ENCODE measurements around the gene SFXN3. TPM values are rescaled to one million over a fixed set of nuclear protein-coding genes. Genes with fewer than 3 reads are reported as not detected.
"Not testable (repeated sequence)": the region's sequence is repeated elsewhere in the genome, so short reads cannot be mapped to it uniquely, and the experiment has no call there.

SFXN3 gene
- polyA plus RNA-seq, 1 donor, result 20.3 TPM

DNA sequence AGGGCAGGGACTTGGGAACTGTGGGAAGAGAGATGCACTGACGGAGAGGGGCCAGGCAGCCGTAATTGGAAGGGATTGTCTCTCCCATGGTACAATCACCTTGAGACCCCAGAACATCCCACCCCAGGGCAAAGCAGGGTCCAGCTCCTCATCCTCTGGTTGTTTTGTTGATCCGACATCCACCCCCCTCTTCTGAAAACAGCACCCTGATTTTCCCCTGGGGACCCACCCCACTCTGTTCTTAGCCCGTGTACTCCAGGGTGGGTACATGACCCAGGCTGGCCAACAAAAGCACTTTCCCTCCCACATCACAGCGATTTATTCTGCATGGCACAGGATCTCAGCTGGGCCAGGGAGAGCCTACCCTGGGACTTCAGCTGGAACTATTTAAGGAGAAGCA, 14.2 kb upstream of the SFXN3 start:
- DNase-seq, result no peak

DNA sequence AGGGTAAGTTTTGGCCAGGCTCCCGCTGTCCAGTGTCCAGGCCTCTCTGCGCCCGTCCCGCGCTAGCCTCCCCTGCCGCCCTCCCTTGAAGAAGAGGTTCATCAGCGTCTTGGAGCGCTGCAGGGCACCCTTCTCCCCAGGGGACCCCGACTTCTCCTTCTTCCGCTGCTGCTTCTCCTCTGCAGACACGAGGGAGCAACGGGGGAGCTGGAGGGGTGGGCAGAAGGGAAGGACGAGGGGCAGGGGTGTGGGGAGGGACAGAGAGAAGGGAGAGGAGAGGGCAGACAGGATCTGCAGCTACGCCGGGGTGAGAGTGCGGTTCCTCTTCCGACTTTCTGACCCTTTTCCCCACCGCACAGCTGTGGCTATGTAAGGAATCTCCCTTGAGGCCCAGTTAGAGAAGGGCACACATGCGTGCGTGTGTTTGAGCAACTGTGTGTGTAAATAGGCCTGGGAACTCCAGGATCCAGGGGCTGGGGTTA, 12.9 kb upstream of the SFXN3 start:
- DNase-seq, result no peak

DNA sequence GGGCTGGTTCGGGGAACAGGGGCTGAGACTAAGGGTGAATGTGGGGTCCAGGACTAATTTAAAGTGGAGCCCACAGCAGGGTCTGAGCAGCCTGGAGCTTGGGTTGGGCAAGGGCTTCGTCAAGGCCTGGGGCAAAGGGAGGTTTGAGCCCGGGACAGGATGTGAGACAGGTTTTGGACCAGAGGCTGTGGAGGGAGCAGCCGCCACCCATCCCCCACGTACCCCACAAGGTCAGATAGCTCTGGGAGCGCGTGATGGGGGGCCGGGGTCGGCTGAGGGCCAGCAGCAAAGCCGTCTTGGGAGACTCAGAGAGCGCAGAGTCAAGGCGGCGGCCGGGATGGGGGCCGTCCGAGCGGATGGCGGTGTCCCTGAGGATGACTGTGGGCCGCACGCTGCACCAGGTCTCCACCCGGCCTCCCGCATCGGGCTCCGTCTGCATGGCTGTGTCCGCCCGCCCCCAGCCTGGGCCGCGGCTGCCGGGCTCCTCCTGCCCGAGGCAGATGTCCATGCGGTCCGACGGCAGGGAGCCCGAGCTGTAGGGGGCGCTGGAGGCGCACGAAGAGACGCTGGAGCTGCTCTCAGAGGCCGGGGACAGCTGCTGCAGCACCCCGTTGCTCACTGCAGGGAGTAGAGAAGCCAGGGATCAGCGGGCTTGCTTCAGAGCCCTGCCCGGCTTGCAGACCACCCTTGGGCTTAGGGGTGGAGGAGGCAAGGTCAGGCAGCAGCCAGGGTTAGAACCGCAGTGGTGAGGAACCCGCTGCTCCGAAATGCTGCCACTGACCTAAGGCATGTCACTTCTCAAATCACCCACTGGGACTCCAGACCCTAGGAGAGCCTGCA, 12.2 kb upstream of the SFXN3 start:
- DNase-seq, result peak; percentile 71

DNA sequence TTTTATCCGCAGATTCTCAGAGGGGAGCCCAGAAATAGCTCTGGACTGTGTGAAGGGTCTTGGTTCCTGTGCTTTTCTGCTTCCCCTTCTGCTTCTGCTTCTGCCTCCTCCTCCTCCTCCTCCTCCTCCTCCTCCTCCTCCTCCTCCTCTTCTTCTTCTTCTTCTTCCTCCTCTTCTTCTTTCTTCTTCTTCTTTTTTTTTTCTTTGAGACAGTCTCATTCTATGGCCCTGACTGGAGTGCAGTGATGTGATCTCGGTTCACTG, 11.7 kb upstream of the SFXN3 start:
- no peak for DNase-seq

DNA sequence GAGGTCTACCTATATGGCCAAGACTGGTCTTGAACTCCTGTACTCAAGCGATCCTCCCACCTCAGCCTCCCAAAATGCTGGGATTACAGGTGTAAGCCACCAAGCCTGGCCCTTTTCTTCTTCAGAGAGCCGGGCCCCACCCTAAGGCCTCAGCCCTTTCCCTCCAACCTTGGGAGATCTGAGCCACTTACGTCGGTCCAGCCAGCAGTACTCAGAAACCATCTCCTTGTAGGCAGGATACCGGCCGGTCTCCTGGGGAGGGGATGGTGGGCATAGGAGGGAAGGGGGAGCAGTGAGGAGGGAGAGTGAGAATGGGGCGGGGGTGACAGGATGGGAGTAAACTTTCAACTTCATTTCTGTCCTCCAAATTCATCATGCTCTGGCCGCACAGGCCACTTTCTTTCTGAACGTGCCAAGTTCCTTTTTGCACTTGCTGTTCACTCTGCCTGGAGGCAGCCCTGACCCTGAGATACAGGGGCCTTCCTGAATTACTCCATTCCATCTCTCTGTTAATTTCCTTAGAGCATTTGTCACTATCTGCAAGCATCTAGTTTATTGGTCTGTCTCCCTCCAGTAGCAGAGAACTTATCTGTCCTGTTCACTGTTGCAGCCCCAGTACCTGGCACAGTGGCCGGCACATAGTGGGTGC, 10.5 kb upstream of the SFXN3 start:
- DNase-seq, result no peak

DNA sequence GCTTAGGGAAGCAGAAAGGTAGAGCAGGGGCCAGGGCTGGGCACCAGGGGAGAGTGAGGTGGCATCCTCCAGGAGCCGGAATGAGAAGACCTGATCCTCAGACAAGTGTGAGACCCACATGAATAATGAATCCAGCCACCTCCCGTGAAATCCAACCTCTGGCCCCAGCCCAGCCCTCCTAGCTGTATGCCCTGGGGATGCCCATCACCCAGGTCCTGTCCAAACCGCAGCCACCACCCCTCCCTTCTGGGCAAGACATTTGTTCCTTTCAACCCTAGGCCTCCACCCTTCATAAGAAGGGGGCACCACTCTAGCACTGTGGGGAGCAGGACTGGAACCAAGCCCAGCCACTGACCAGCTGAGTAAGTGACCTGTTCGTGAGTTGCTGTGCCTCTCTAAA, 9.8 kb upstream of the SFXN3 start:
- DNase-seq, result no peak

DNA sequence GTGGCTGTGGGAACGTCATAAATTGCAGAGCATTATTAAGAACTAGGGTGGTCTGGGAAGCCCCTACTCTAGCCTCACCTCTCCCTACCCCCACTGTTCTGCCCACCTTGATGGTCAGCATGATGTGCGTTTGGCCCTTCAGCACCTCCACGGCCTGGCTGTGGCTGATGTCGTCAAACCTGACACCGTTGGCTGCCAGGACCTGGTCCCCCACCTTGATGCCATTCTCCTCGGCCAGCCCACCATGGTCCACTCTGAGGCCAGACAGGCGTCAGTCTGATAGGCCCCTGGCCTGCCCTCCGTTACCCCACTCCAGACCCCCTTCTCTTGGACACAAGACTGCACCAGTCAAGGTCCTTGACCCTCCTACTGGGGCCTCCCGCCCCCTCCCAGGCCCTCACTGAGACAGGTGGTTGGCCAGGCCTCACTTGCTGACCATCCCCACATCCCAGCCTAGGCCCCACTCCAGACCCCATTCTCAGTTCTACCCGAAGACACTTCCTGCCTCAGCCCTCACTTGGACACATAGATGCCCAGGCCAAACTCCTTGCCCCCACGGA, 9.3 kb upstream of the SFXN3 start:
- DNase-seq, result no peak

DNA sequence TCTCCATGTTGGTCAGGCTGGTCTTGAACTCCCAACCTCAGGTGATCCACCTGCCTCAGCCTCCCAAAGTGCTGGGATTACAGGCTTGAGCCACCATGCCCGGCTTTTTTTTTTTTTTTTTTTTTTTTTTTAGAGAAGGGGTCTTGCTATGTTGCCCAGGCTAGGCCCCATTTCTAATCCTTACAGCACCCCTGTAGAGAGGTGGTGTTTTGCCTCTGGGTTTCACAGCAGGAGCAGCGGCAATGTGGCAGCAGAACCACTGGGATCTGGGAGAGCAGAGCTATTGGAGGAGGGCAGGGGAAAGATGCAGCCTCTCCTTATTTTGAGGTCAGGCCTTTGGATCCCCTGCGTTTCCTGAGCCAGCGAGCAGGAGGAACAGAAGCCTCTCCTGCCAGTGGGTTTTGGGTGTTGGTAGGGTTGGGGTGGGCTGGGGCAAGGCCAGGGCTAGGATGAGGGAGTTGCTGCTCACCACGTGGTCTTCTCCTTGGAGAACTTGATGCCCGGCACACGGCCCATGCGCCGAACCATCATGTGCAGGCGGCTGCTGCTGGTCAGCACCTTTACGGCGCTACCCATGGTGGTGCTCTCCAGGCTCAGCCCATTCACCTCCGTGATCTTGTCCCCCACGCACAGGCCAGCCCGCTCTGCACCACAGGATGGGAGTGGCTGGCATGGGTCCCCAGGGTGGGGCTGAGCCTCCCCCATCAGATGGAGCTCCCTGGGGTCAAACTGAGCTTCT, 7.9 kb upstream of the SFXN3 start:
- DNase-seq, result no peak

DNA sequence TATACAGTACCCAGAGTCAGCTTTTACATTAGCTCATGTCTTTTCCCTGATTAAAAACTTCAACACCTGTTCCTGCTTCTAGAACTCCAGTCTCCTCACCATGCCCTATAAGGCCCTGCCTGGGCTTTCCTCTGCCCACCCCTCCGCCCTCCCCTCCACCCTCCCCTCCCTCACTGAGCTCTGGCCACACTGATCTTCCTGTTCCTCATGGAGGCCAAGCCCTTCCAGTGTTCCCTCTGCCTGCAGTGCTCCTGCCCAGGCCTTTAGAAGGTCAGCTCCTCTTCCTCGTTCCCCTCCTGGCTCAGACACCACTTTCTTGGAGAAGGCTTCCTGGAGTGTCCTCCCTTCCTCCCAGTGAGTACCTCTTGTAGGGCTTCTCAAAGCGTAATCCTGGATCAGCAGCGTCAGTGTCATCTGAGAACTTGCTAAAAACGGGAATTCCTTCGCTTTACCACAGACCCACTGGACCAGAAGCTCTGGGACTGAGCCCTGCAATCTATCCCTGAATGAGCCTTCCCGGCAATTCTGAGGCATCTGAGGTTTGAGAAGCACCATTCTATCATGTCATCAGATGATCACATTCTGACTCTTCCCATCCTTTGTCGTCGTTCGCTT, 3.8 kb upstream of the SFXN3 start:
- no peak for DNase-seq

DNA sequence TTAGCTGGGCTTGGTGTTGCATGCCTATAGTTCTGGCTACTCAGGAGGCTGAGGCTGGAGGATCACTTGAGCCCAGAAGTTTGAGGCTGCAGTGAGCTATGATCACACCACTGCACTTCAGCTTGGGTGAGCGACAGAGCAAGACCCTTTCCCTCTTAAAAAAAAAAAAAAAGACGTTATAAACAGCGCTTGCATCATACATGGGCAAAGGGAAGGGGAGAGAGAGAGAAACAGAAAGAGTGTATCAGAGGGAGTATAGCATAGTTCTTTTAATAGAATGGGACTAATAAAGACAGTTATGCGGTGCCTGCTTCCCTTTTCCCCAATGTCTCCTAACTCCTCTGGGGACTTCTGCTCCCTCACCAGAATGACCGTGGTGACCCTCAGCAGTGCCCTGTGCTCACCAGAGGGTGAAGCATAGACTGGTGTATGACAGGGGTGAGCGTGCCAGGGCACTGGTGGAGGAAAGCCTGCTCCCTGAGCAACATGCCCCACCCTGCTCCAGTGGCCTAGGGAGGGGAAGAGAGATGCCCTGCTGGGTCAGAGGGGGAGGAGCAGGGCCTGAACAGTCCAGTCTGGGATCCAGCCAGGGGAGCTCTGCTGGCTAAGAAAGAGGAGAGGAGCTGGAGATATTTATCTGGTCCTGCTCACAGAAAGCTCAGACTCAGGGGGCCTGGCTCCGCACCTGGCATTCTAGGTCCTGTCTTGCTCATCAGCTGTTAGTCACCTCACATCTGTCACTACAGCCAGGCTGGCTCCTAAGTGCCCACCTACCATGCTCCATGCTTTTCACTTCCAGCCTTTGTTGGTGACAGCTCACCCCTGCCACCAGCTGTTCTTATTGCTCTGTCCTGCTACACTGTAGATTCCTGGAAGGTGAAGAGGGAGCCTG, 2.3 kb upstream of the SFXN3 start:
- no peak for DNase-seq

DNA sequence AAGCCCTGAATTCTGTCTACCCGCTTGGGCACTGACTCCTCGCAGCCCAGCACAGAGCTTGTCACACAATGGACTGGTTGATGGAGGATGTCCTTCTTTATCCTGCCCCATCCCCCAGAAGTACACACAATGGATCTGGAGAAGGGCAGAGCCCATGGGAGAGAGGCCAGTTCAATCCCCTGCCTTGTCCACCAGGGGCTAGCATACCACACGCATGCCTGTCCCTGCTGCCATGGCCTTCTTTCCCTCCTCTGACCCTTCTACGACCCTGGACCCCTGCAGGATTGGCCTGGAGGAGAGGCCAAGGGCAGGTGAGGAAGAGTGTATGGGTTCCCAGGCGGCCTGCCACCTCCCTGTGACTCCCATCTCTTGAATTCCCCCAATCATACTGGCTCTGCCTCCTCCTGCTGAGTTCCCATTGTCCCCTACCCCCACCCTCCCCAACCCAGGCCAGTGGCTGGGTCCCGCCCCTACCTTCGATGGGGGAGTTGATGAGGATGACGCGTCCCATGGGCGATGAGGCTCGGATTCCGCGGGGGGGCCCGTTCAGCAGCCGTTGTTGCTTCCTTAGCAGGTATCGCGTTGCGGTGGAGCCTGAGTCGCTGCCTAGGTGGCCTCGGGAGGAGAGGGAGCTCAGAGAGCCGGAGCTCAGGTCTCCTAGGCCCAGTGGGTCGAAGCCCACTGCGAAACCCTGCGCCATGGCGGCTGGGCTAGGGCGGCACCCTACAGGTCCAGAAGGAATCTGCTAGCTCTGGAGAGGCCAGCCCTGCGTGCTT, 1.3 kb upstream of the SFXN3 start:
- no peak for DNase-seq

DNA sequence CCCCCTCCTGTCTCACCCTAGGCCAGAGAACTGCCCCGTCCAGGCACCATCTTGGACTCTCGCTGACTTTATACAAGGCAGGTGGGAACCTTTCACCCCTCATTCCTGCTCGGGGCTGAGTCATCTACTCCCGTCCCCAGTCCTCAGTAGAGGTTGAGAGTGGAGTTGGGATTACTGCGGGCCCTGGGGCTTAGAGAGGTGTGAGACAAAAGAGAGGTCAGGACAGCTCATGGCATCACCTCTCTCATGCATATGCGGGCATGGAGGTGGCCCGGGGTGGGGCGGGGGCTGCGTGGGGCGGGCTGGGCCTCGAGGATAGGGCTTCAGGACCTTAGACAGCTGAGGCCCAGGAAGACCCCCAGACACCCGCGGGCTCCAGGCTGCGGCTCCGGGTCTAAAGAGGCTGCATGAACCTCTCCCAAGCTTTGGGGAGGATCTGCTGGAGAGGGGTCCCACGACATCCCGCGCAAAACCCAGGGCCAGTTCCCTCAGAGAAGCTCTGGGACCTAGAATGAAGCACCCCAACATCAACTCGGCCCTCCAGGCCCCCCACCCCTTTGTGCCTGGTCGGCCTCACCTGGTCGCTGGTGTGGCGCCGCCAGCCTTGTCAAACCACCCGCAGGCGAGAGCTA, 422 bp upstream of the SFXN3 start:
- DNase-seq, result no peak

DNA sequence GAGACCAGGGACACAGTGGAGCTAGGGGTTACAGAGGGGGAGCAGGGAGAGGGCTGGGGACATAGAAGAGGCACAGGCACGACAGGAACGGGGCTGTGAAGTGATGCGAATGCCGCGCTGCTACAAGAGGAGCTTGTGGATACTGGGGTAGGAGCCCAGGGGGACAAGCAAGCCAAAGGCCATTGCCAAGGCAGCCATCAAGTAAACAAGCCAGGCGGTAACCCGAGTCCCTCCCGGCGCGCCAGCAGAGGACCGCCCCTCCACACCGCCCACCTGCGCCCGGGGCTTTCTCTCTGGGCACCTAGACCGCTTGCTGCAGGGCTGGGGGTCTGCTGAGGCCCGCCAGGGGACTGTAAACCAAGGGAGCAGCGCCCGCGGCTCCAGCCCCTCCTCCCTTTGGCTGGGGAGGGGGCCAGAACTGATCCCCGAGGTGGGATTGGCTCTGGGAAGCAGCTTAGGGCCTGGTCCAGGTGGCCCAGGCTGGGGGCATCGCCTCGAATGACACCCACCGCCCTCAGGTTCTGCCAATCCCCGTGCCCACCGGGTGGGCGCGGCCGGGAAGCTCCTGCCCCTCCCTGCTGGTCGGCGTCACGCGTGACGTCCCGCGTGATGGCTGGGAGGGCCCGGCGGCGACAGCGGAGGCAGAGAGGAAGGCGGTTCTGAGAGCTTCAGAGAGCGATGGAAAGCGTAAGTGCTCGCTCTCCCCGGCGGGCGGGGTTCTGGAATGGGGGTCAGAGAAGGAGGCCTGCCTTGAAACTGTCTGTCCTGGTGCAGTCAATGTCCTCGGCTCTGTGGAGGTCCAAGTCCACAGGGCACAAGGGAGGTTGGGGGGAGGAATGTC, 982 bp downstream of the SFXN3 start:
- peak; percentile 89 for DNase-seq

DNA sequence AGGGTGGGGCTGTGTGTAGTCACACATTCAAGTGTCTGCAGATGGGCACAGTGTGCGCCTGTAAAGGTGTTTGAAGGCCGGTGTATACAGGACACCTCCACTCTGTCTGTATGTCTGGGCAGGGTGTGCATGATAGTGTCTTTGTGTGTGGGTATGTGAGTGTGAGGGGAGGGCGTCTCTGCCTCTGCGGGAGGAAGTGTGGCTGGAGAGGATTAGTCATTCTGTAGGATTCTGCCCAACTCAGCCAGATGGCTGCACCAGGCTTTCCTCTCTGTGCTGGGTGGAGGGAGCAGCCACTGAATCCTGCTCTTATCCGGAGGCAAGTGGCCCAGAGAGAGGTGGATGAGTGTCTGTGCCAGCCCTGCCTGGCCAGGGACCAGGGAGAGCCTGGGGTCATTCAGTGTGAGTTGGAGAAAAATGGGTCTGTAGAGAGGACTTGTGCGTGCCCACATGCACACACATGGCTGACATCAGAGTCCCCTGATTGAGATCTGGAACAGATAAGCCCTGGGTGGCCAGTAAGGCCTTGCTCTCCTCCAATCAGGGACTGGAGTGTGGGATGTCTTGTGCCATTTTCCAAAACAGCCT, 1.7 kb downstream of the SFXN3 start:
- DNase-seq, result peak; percentile 74

DNA sequence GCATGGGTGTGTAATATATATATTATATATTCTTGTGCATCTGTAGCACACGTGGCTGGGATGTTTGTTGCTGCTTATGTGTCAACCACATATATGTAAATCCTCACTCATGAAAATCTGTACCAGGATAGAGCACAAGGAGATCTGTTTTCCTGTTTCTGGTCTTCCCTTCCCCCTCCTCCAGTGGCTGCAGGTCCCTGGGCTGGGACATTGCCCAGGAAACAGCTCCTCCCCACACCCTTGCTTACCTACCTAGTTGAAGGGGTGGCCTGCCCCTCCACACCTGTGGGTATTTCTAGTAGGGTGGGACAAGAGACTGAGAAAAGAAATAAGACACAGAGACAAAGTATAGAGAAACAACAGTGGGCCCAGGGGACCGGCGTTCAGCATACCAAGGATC, 2.2 kb downstream of the SFXN3 start:
- no peak for DNase-seq

DNA sequence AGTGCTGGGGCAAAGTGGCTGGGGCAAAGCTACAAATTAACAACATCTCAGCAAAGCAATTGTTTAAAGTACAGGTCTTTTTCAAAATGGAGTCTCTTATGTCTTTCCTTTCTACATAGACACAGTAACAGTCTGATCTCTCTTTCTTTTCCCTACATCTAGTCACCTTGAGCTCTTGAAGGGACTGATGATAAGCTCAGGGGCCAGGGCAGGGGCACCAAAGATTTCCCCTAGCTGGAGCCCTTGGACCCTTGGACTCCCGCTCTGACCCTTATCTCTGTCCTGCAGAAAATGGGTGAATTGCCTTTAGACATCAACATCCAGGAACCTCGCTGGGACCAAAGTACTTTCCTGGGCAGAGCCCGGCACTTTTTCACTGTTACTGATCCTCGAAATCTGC, 3.4 kb downstream of the SFXN3 start:
- not testable (repeated sequence) for DNase-seq

DNA sequence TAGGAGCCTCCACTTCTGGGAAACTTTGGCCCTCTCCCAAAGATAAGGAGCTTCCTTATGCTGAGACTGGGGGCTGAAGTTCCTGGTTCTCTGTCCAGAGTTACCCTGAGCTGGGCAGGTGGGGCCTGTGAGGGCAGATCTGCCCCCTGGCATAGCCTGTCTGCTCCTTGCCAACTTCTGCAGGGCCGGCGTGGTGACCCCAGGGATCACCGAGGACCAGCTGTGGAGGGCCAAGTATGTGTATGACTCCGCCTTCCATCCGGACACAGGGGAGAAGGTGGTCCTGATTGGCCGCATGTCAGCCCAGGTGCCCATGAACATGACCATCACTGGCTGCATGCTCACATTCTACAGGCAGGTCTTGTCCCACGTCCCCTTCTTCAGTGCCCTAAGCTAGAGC, 4.3 kb downstream of the SFXN3 start:
- DNase-seq, result no peak

DNA sequence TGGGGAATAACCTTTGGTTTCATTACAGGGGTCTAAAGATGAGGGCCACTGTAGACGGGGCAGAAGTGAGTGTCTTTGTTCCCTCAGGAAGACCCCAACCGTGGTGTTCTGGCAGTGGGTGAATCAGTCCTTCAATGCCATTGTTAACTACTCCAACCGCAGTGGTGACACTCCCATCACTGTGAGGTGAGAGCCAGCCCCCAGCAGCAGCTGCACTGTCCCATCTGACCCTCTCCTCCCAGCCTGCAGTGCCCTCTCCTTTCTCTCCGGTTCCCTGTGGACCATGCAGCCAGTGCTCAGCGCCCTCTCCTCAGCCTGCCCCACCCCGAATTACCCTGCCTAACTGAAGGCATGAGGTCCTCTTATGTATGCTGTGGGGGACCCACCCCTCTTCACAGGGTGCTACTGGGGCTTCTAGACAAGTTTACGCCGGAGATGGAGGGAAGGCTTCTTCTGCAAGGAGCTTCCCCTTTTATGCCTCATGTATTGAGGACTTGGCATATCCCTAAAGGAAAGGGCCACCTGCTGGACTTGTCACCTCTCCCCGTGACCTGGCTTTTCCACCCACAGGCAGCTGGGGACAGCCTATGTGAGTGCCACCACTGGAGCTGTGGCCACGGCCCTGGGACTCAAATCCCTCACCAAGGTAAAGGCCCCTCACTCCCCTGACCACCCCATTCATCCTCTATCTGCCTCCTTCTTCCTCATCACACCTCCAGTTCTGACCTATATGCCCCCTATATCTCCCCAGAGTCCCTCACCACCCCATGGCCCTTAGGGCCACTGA, 5.1 kb downstream of the SFXN3 start:
- DNase-seq, result no peak
